Measurements from ENCODE around the gene IL21R. TPM values are rescaled to one million over a fixed set of nuclear protein-coding genes. Genes with fewer than 3 reads are reported as not detected.

The IL21R gene
- total RNA-seq, 1 donor from 2014 or later: 25.9 TPM

DNA sequence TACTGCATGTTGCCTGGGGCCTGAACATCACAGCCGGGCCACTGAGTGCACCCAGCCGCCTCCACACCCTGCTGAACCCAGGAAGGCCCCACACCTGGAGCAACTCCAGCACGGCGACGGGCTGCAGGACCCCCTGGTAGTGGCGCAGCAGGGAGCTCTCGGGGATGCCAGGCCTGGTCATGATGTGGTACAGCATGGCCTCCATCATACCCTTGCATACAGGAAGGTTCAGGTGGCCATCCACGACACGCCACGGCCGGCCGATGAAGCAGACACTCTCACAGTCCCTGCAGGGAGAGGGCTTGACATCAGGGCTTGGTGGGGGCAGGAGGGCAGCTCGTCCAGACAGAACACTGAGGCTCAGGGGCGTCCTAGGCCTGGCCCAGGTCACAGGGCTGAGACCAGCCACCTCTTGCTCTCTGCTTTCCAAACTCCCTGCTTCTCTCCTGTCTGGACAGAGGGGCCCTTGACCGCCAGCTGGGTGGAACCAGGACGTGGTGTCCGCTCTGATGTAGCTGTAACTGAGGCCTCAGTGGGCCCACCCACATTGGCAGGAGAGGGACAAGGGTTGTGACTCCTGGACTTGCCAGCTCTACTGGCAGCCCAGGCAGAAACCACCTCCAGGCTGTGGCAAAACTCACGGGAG, 60.3 kb downstream of the IL21R start:
- intact Hi-C loops (cut with micrococcal nuclease): no loop called here

GRCh38 chr16:27462846-27463682, 61.1 kb downstream of the IL21R start:
- intact Hi-C loops (cut with micrococcal nuclease): no loop called here

GRCh38 chr16:27463741-27464591, 62.0 kb downstream of the IL21R start:
- intact Hi-C loops (cut with micrococcal nuclease): no loop called here

GRCh38 chr16:27464626-27465482, 62.9 kb downstream of the IL21R start:
- intact Hi-C loops (cut with micrococcal nuclease): no loop called here

DNA sequence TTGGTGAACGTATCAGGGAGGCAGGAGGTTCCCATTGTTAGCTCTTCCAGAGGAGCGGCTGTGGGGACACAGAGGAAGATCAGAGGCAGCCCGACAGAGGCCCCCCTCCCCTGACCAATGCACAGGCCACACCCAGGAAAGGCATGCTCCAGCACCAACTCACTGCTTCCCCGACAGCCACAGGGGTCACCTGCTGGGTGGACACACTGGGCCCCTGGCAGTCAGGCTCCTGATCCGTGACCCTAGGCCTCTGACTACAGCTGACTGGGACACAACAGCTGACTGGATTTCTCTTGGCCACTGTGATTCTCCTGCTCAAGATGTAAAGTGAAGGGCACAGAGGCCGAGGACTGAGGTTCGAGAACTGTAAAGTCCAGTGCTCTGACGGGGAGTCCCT, 63.5 kb downstream of the IL21R start:
- intact Hi-C loops (cut with micrococcal nuclease): no loop called here

DNA sequence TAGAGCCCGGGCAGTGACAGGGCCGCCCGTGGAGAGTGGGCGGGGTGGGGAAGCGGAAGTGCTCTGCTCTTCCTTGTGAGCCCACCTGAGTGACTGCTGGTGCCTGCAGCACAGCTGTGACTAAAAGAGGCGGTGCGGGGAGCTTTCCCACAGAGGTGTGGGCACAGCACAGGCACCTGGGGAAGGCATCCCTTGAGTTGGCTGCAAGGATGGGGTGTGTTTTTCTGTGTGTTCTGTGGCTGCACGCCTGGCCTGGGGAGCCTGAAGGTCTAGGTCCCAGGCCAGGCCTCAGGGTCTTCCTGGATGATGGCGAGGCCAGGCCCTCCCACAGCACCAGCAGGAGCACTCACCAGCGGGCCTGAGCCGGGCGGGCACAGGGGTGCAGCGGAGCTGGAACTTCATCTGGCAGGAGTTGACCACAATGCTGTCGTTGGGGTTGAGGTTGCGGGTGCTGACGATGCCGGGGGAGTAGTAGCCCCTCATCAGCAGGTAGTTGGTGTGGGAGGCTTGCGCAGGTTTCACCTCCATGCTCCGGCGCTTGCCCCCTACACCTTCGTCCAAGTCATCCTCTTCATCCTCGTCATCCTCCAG, 67.1 kb downstream of the IL21R start:
- intact Hi-C loops (cut with micrococcal nuclease): no loop called here

- intact Hi-C loops (cut with micrococcal nuclease): no loop called here
Measured at GRCh38 chr16:27470567-27471431, 68.8 kb downstream of the IL21R start.

- intact Hi-C loops (cut with micrococcal nuclease): no loop called here
Measured at GRCh38 chr16:27471661-27472060, 69.7 kb downstream of the IL21R start.

DNA sequence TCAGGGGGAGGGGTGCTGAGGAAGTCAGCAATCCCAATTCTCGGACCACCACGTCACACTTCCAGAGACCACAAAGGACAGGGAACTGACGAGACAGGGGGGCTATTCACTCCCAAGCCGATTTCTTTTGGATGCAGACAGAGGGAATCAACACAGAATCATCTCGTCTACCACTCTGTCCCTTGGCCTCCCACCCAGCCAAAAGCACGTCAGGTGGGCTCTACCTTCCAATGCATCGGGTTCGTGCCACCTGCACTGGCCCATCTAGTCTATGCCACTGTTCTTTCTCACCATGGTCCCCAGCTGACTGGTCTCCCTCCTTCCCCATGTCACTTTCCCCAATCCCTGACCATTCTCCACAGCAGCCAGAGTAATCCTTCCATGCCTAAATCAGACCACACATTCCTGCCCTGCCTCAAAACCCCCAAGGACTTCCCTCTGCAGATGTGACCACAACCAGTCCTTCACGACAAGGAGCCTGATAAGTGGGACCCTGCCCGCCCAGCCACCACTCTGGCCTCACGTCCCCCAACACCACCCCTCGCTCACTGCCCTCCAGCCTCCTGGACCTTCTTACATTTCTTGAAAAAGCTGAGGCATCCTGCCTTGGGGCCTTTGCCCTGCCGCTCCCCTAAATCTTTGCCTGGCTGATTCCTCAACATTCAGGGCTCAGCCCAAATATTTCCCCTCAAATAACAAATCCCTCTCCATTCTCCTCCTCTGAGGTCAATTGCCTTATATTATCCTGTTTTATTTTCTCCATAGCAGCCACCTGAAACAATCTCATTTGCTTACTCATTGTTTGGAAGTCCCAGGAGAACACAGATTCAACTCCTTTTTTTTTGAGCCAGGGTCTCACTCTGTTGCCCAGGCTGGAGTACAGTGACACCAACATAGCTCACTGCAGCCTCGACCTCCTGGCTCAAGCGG, 70.4 kb downstream of the IL21R start:
- intact Hi-C loops (cut with micrococcal nuclease): no loop called here

GRCh38 chr16:27473101-27473900, 71.3 kb downstream of the IL21R start:
- intact Hi-C loops (cut with micrococcal nuclease): no loop called here

DNA sequence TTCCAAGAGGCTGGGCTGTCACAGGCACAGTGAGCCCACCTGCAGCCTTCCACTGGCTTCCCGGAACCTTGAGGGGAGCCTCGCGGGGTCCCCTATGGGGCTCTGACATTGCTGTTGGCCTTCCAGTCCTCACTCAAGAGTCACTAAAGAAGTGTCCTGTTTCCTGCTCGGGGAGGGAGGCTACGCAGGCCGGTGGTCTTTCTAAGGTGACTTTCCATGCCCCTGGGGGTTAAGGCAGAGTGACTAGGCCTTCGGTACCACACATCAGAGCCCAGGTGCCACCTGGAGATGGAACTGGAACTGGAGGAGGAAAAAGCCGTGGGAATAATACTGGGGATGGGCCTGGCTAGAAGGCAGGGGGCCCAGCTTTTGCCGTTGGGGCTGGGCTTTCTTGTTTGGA, 72.1 kb downstream of the IL21R start:
- intact Hi-C loops (cut with micrococcal nuclease): no loop called here

GRCh38 chr16:27474921-27475320, 72.9 kb downstream of the IL21R start:
- intact Hi-C loops (cut with micrococcal nuclease): no loop called here

DNA sequence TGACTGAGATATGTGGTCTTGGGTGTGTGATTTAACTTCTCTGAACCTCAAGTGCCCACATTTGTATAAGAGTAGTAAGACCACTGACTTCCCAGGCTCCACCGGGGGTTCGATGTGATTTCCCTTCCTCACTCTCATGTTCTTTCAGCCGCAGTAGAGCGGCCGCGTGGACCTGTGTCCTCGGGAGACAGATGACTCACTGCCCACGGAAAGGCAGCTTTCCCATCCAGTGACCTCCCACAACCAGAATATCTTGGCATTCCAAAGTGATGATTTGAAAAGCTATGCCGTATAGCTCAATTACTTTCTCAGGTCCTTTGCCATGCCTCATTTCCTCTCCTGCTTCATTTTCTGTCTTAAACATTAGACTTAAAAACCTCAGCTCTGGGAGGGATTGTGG, 73.6 kb downstream of the IL21R start:
- intact Hi-C loops (cut with micrococcal nuclease): no loop called here

DNA sequence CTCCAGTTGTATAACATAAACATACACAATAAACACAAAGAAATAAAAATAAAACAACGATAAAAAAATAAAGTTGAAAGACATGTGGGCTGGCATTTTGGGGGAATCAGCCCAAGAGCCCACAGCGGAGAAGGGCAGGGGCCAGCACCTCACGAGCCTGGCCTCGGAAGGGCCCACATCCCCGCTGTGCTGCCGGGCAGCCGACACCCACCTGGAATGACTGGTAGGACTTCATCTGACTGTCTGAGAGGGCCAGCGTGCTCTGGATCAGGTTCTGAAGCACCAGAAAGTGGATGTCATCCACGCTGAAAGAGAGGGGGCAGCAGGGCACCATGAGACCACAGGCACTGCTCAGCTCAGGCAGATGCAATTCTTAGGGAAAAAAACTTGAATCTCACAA, 74.3 kb downstream of the IL21R start:
- intact Hi-C loops (cut with micrococcal nuclease): no loop called here

- intact Hi-C loops (cut with micrococcal nuclease): no loop called here
Measured at GRCh38 chr16:27480761-27481160, 78.8 kb downstream of the IL21R start.

DNA sequence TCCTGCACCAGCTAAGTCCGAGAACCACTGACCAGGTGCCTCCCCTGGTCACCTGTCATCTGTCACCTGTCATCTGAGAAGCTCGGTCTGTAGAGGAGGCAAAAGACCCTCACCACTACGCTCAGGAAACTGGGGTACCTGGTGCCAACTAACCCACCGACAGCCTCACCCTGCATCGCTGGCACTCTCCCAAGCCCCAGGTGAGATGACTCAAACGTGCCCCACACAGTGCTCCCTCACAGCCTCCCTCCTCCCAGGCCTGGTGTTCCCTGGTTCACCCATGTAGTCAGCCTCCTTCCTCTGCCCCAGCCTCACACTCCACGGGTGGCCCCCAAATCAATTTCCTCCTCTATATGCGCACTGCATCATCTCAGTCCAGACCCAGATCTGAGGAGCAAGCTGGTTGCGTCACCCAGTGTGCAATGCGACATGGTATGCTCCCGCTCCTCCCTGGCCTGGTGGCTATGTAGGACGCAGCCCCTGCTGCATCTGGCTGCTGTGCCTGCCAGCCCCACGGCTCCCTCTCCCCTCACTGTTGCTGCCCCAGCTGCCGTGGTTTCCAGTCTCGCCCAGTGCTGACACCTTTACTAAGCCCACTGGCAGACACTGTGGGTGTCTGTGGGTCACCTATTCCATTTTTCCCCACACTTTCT, 79.4 kb downstream of the IL21R start:
- intact Hi-C loops (cut with micrococcal nuclease): no loop called here

- intact Hi-C loops (cut with micrococcal nuclease): no loop called here
Measured at GRCh38 chr16:27482397-27483087, 80.6 kb downstream of the IL21R start.
